Mammary epithelial cell (primary cell): ENCODE measurements around the gene ARHGAP9.

Experiments
- CTCF ChIP-seq, 2 donors: IDR thresholded peaks in 1 of 2; conservative IDR thresholded peaks in 1 of 2; 2 replicates each; pipeline ENCODE4 v1.5.1; 2011 to 2012; ENCODE audit warnings: inconsistent platforms in 2 of 2, low read length in 2 of 2, mild to moderate bottlenecking in 2 of 2, control low read depth in 1 of 2, low read depth in 1 of 2; ENCODE audit not compliant: insufficient read depth in 1 of 2; ENCODE audit errors: extremely low read depth in 1 of 2
- EZH2 ChIP-seq: IDR thresholded peaks from 2 replicates; pipeline ENCODE4 v1.6.1; 2012; ENCODE audit warnings: low read length, inconsistent platforms, borderline replicate concordance

GRCh38 chr12:57521525-57522010 lies 41.9 kb upstream of the ARHGAP9 start:
- TF ChIP-seq CTCF (conservative IDR thresholded peaks at IDR 0.05 in 1 of 2, IDR thresholded peaks at IDR 0.05 in 1 of 2; ENCODE audit: extremely low read depth in 1 of 2, insufficient read depth in 1 of 2, low read depth in 1 of 2, low read length in 2 of 2) = no peak
- no peak for TF ChIP-seq EZH2
